Measurements from ENCODE around the gene CD2BP2.

Gene CD2BP2

DNA sequence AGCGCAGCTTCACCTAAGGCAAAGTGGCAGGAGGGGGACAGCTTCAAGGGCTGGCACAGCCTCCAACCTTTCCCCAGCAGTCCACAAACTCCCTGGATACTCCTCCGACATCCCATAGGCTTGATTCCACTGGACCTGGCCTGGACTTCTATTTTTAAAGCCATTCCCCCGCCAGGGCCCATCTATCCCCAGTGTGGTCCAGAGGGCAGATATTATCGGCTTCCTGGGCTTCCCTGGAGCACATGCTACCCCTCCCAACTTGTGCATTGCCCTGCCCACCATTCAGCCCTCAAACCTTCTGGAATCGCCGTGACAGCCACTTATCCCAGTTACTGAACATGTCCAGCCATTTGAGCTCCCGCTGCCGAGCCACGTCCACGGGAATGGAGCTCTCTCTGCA lies 10.1 kb upstream of the CD2BP2 start:
- no CpG with 5 or more reads among the region's 10 CpGs for WGBS, 2 donors (ENCODE audit: extremely low coverage in 2 of 2, insufficient read length in 2 of 2, insufficient replicate concordance in 1 of 2)
- no peak overlapping the region for H3K23ac ChIP-seq (ENCODE audit: low read depth, low read length, poor library complexity)
- no peak overlapping the region for H2BK5ac ChIP-seq (ENCODE audit: low read length)
- no peak overlapping the region for H3K4me3 ChIP-seq (ENCODE audit: low read length in 2 of 2)
- no peak overlapping the region for H3K14ac ChIP-seq (ENCODE audit: low read length)
- peaks cover 6 to 52% of the 10 kb centered on the region in 2 donors for H3K36me3 ChIP-seq (replicated peaks in 1 of 2; ENCODE audit: control insufficient read depth in 2 of 2, insufficient read depth in 2 of 2, low read length in 2 of 2)
- no peak overlapping the region for H2BK120ac ChIP-seq (ENCODE audit: low read depth, low read length)
- no peak overlapping the region for H2BK15ac ChIP-seq (ENCODE audit: low read length)
- H3K4me2 ChIP-seq (ENCODE audit: insufficient read depth, low read length, poor library complexity, severe bottlenecking), result no peak overlapping the region
- DNase-seq (ENCODE audit: low spot score), result no peak
- H3K79me1 ChIP-seq (ENCODE audit: low read depth, low read length), result peaks cover 12% of the 10 kb centered on the region
- H2AK5ac ChIP-seq (ENCODE audit: low read depth, low read length), result no peak overlapping the region
- no peak overlapping the region for H3K18ac ChIP-seq (ENCODE audit: low read length)
- no peak overlapping the region for H3K9ac ChIP-seq (ENCODE audit: low read depth, low read length, poor library complexity)
- H3K27me3 ChIP-seq (ENCODE audit: control insufficient read depth in 3 of 3, insufficient read depth in 3 of 3, low read depth in 1 of 3, low read length in 3 of 3), result no peaks in the 10 kb centered on the region
- no peak overlapping the region for H2AFZ ChIP-seq (ENCODE audit: low read length)
- H3K9me3 ChIP-seq (replicated peaks in 1 of 2; ENCODE audit: control insufficient read depth in 2 of 2, insufficient read depth in 1 of 2, low read depth in 1 of 2, low read length in 2 of 2), result no peaks in the 10 kb centered on the region
- H4K8ac ChIP-seq (ENCODE audit: low read depth, low read length), result no peak overlapping the region
- H3K4me1 ChIP-seq (ENCODE audit: control insufficient read depth in 2 of 2, insufficient read depth in 1 of 2, low read depth in 1 of 2, low read length in 2 of 2), result peaks cover 14 to 16% of the 10 kb centered on the region in 2 donors
- no peak overlapping the region for H3K4ac ChIP-seq (ENCODE audit: low read length)
- no peak overlapping the region for H4K91ac ChIP-seq (ENCODE audit: low read depth, low read length, poor library complexity)
- H3K27ac ChIP-seq (replicated peaks; ENCODE audit: low read length), result no peak overlapping the region
- H2BK12ac ChIP-seq (ENCODE audit: low read length), result no peak overlapping the region

DNA sequence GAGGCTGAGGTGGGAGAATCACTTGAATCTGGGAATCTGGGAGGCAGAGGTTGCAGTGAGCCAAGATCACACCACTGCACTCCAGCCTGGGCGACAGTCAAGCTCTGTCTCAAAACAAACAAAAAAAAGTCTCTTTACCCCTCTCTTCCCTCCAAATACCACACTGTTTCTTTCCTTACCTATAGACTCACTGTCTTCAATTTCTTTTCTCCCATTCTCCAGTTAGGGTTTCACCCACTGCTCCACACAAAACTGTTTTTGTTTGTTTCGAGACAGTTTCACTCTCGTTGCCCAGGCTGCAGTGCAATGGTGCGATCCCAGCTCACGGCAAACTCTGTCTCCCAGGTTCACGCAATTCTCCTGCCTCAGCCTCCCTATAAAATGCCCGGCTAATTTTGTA lies 6.1 kb upstream of the CD2BP2 start:
- Histone ChIP-seq H2BK15ac (ENCODE audit: low read length) (no peak overlapping the region), H3K79me1 (ENCODE audit: low read depth, low read length) (peaks cover 2% of the 10 kb centered on the region), H4K91ac (ENCODE audit: low read depth, low read length, poor library complexity) (no peak overlapping the region), H3K4ac (ENCODE audit: low read length) (no peak overlapping the region), H3K9me3 (replicated peaks in 1 of 2; ENCODE audit: control insufficient read depth in 2 of 2, insufficient read depth in 1 of 2, low read depth in 1 of 2, low read length in 2 of 2) (no peaks in the 10 kb centered on the region), H4K8ac (ENCODE audit: low read depth, low read length) (no peak overlapping the region), H2BK5ac (ENCODE audit: low read length) (no peak overlapping the region), H2AK5ac (ENCODE audit: low read depth, low read length) (no peak overlapping the region), H3K4me2 (ENCODE audit: insufficient read depth, low read length, poor library complexity, severe bottlenecking) (no peak overlapping the region), H2AFZ (ENCODE audit: low read length) (no peak overlapping the region), H3K9ac (ENCODE audit: low read depth, low read length, poor library complexity) (no peak overlapping the region), H3K4me3 (ENCODE audit: low read length in 2 of 2) (no peak overlapping the region), H3K18ac (ENCODE audit: low read length) (no peak overlapping the region), H3K27me3 (ENCODE audit: control insufficient read depth in 3 of 3, insufficient read depth in 3 of 3, low read depth in 1 of 3, low read length in 3 of 3) (no peaks in the 10 kb centered on the region), H3K27ac (replicated peaks; ENCODE audit: low read length) (no peak overlapping the region), H2BK120ac (ENCODE audit: low read depth, low read length) (no peak overlapping the region), H3K14ac (ENCODE audit: low read length) (no peak overlapping the region), H3K23ac (ENCODE audit: low read depth, low read length, poor library complexity) (no peak overlapping the region), H2BK12ac (ENCODE audit: low read length) (no peak overlapping the region), H3K36me3 (replicated peaks in 1 of 2; ENCODE audit: control insufficient read depth in 2 of 2, insufficient read depth in 2 of 2, low read length in 2 of 2) (peaks cover 13 to 76% of the 10 kb centered on the region in 2 donors), H3K4me1 (ENCODE audit: control insufficient read depth in 2 of 2, insufficient read depth in 1 of 2, low read depth in 1 of 2, low read length in 2 of 2) (peaks cover 0 to 2% of the 10 kb centered on the region in 2 donors)
- WGBS, 2 donors (ENCODE audit: extremely low coverage in 2 of 2, insufficient read length in 2 of 2, insufficient replicate concordance in 1 of 2), result no CpG with 5 or more reads among the region's 7 CpGs
- DNase-seq (ENCODE audit: low spot score), result no peak

DNA sequence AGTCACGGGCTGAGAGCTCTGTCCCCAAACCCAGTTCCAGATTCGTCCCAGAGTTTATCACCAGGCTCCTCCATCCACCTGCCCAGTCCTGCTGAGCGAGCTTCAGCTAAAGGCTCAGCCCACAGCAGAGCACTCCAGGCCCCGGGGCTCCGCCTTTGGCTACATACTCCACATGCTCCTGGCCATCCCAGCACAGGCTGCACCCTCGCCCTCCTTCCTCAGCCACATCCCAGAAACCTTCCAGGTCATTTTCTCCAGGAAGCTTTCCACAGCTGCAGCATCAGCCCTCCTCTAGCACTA lies 4.7 kb upstream of the CD2BP2 start:
- Histone ChIP-seq H4K91ac (ENCODE audit: low read depth, low read length, poor library complexity) (no peak overlapping the region), H3K4ac (ENCODE audit: low read length) (no peak overlapping the region), H3K27me3 (ENCODE audit: control insufficient read depth in 3 of 3, insufficient read depth in 3 of 3, low read depth in 1 of 3, low read length in 3 of 3) (no peaks in the 10 kb centered on the region), H2BK120ac (ENCODE audit: low read depth, low read length) (no peak overlapping the region), H2AK5ac (ENCODE audit: low read depth, low read length) (no peak overlapping the region), H2BK5ac (ENCODE audit: low read length) (no peak overlapping the region), H2AFZ (ENCODE audit: low read length) (no peak overlapping the region), H3K9ac (ENCODE audit: low read depth, low read length, poor library complexity) (no peak overlapping the region), H4K8ac (ENCODE audit: low read depth, low read length) (no peak overlapping the region), H3K9me3 (replicated peaks in 1 of 2; ENCODE audit: control insufficient read depth in 2 of 2, insufficient read depth in 1 of 2, low read depth in 1 of 2, low read length in 2 of 2) (no peaks in the 10 kb centered on the region), H3K23ac (ENCODE audit: low read depth, low read length, poor library complexity) (no peak overlapping the region), H3K27ac (replicated peaks; ENCODE audit: low read length) (no peak overlapping the region), H3K79me1 (ENCODE audit: low read depth, low read length) (peaks cover 2% of the 10 kb centered on the region), H3K18ac (ENCODE audit: low read length) (no peak overlapping the region), H3K36me3 (replicated peaks in 1 of 2; ENCODE audit: control insufficient read depth in 2 of 2, insufficient read depth in 2 of 2, low read length in 2 of 2) (peaks cover 13 to 65% of the 10 kb centered on the region in 2 donors), H3K4me2 (ENCODE audit: insufficient read depth, low read length, poor library complexity, severe bottlenecking) (no peak overlapping the region), H2BK12ac (ENCODE audit: low read length) (no peak overlapping the region), H3K14ac (ENCODE audit: low read length) (no peak overlapping the region), H2BK15ac (ENCODE audit: low read length) (no peak overlapping the region), H3K4me1 (ENCODE audit: control insufficient read depth in 2 of 2, insufficient read depth in 1 of 2, low read depth in 1 of 2, low read length in 2 of 2) (peaks cover 3 to 6% of the 10 kb centered on the region in 2 donors), H3K4me3 (ENCODE audit: low read length in 2 of 2) (no peak overlapping the region)
- no CpG with 5 or more reads among the region's 6 CpGs for WGBS, 2 donors (ENCODE audit: extremely low coverage in 2 of 2, insufficient read length in 2 of 2, insufficient replicate concordance in 1 of 2)
- no peak for DNase-seq (ENCODE audit: low spot score)

DNA sequence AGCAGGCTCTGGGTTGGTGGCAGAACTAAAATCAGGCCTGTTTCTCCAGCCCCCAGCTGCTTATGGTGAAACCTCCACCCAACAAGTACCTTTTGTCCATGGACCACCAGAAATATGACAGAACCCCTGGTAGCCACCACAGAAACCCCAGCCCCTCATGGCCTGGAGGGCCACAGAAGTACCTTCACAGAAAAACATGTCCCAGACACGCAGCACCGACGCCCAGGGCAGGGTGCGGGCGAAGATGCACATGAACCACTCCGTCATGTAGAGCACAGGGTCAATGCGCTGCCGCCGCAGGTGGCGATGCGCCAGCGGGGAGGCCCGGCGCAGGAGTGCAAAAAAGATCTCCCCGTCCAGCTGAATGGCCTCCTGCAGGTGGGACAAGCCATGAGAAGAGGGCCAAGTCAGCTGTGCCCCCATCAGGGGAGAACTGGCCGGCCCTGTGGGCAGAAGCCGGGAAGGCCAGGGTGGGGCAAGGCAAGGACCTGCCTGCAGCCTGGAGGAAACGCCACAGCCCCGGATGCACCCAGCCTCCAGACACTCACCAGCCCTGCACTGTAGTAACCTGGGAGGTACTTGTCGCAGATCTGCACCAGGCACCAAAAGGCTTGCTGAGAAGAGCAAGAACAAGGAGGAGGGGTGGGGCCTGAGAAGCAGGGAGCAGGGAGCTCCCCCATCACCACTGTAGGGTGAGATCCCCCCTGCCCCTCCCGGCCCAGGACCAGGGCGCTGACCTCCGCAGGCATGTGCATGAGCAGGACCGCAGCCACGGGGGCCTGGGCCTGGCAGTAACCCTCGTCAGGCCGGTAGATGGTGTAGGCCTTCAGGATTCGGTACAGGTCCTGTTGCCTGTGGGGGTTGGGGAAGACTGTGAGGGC lies 4.1 kb upstream of the CD2BP2 start:
- Histone ChIP-seq H2BK5ac (ENCODE audit: low read length) (no peak overlapping the region), H3K4me2 (ENCODE audit: insufficient read depth, low read length, poor library complexity, severe bottlenecking) (no peak overlapping the region), H3K4me3 (ENCODE audit: low read length in 2 of 2) (no peak overlapping the region), H2BK15ac (ENCODE audit: low read length) (no peak overlapping the region), H3K14ac (ENCODE audit: low read length) (peak overlapping the region; percentile 63), H3K23ac (ENCODE audit: low read depth, low read length, poor library complexity) (no peak overlapping the region), H4K91ac (ENCODE audit: low read depth, low read length, poor library complexity) (no peak overlapping the region), H3K4ac (ENCODE audit: low read length) (no peak overlapping the region), H3K18ac (ENCODE audit: low read length) (peak overlapping the region; percentile 3), H3K9ac (ENCODE audit: low read depth, low read length, poor library complexity) (peak overlapping the region; percentile 50), H4K8ac (ENCODE audit: low read depth, low read length) (no peak overlapping the region), H3K9me3 (replicated peaks in 1 of 2; ENCODE audit: control insufficient read depth in 2 of 2, insufficient read depth in 1 of 2, low read depth in 1 of 2, low read length in 2 of 2) (no peaks in the 10 kb centered on the region), H3K36me3 (replicated peaks in 1 of 2; ENCODE audit: control insufficient read depth in 2 of 2, insufficient read depth in 2 of 2, low read length in 2 of 2) (peaks cover 9 to 59% of the 10 kb centered on the region in 2 donors), H3K4me1 (ENCODE audit: control insufficient read depth in 2 of 2, insufficient read depth in 1 of 2, low read depth in 1 of 2, low read length in 2 of 2) (peaks cover 6 to 8% of the 10 kb centered on the region in 2 donors), H3K79me1 (ENCODE audit: low read depth, low read length) (peaks cover 6% of the 10 kb centered on the region), H2AK5ac (ENCODE audit: low read depth, low read length) (no peak overlapping the region), H2BK120ac (ENCODE audit: low read depth, low read length) (no peak overlapping the region), H3K27ac (replicated peaks; ENCODE audit: low read length) (no peak overlapping the region), H2AFZ (ENCODE audit: low read length) (no peak overlapping the region), H2BK12ac (ENCODE audit: low read length) (no peak overlapping the region), H3K27me3 (ENCODE audit: control insufficient read depth in 3 of 3, insufficient read depth in 3 of 3, low read depth in 1 of 3, low read length in 3 of 3) (no peaks in the 10 kb centered on the region)
- no CpG with 5 or more reads among the region's 28 CpGs for WGBS, 2 donors (ENCODE audit: extremely low coverage in 2 of 2, insufficient read length in 2 of 2, insufficient replicate concordance in 1 of 2)
- no peak for DNase-seq (ENCODE audit: low spot score)

All from neuronal stem cell (in vitro differentiated cells).